HCT116 (cell line): ENCODE results near the gene SP100. TPM values are rescaled to one million over a fixed set of nuclear protein-coding genes. Genes with fewer than 3 reads are reported as not detected.

Source experiments
- ATAC-seq: fragments of 200-7000 bp; cut with Tn5 transposase; 2 replicates; pipeline ENCODE4 v1.9.1; 2020; ENCODE audit warnings: mild to moderate bottlenecking, moderate library complexity
- BruUV-seq: library from RNA; stranded (reverse); fragments of 400-500 nt; replicated peaks from 2 replicates; lab custom pipeline; 2021; lab: Mats Ljungman, UMichigan
- CTCF ChIA-PET: fragments of 300-600 bp; sonication (Branson Sonifier 250); formaldehyde crosslinking; loops from one replicate; lab custom pipeline; 2021; ENCODE audit warnings: antibody characterized with exemption; lab: Charles Lee
- POLR2A ChIA-PET: fragments of 300-600, 350-600 bp; sonication (Branson Sonifier 250); formaldehyde crosslinking; loops from one replicate; lab custom pipeline; 2021; ENCODE audit warnings: antibody characterized with exemption; lab: Charles Lee
- RAD21 ChIA-PET, 2 experiments: fragments of 300-600 bp; sonication (Branson Sonifier 250); formaldehyde crosslinking; loops; one replicate each; lab custom pipeline; 2023; ENCODE audit warnings: low total read pairs in 2 of 2; ENCODE audit not compliant: uncharacterized antibody in 2 of 2, unreplicated experiment in 2 of 2, low non-redundant PET in 1 of 2; lab: Charles Lee
- DNase-seq: peaks from one replicate; pipeline ENCODE4 v3.0.0-alpha.2; 2010; ENCODE audit warnings: low read depth, low spot score
- H2AFZ ChIP-seq: fragments of 200-600 bp; shearing (Covaris generic), sonication (generic); 2 replicates; pipeline ENCODE4 v1.6.1; 2017; ENCODE audit warnings: low read depth, mixed run types, mixed read lengths, antibody characterized with exemption, low read length; ENCODE audit not compliant: poor library complexity, severe bottlenecking
- H3K27ac ChIP-seq: 2 replicates; pipeline ENCODE4 v1.5.1; 2012; ENCODE audit warnings: low read depth, low read length
- H3K27me3 ChIP-seq: fragments of 200-600 bp; sonication (generic); 2 replicates; pipeline ENCODE4 v1.6.1; 2016; ENCODE audit warnings: mixed run types, low read length, mixed read lengths; ENCODE audit not compliant: insufficient read depth
- H3K36me3 ChIP-seq, 2 experiments: fragments of 200-500 bp in 1 of 2; fragments of 200-600 bp in 1 of 2; sonication (Bioruptor generic) in 1 of 2; sonication (generic) in 1 of 2; 2 replicates each; pipeline versions ENCODE4 v1.5.1 to v1.6.1; 2014 to 2016; ENCODE audit warnings: low read length in 2 of 2, inconsistent platforms in 1 of 2, mixed read lengths in 1 of 2, mixed run types in 1 of 2; ENCODE audit not compliant: insufficient read depth in 2 of 2, control insufficient read depth in 1 of 2
- H3K4me1 ChIP-seq, 2 experiments: fragments of 200-600 bp in 1 of 2; sonication (generic) in 1 of 2; 2 replicates each; pipeline versions ENCODE4 v1.5.1 to v1.6.1; 2012 to 2017; ENCODE audit warnings: low read length in 2 of 2, inconsistent platforms in 1 of 2, mild to moderate bottlenecking in 1 of 2, mixed read lengths in 1 of 2, mixed run types in 1 of 2, moderate library complexity in 1 of 2; ENCODE audit not compliant: insufficient read depth in 2 of 2, control insufficient read depth in 1 of 2
- H3K4me2 ChIP-seq: fragments of 200-600 bp; sonication (generic); 2 replicates; pipeline ENCODE4 v1.6.1; 2017; ENCODE audit warnings: mixed run types, low read length, mixed read lengths
- H3K4me3 ChIP-seq, 2 experiments: fragments of 200-600 bp in 1 of 2; sonication (generic) in 1 of 2; replicated peaks in 1 of 2; 2 replicates each; pipeline ENCODE4 v1.5.1; 2011 to 2016; ENCODE audit warnings: low read length in 2 of 2, control low read depth in 1 of 2, low read depth in 1 of 2, mild to moderate bottlenecking in 1 of 2, mixed read lengths in 1 of 2, mixed run types in 1 of 2
- H3K79me2 ChIP-seq: fragments of 200-600 bp; sonication (generic); 2 replicates; pipeline ENCODE4 v1.6.1; 2017; ENCODE audit warnings: mild to moderate bottlenecking, mixed run types, low read length, moderate library complexity, mixed read lengths; ENCODE audit not compliant: insufficient read depth
- H3K9ac ChIP-seq: fragments of 200-600 bp; sonication (generic); 2 replicates; pipeline ENCODE4 v1.6.1; 2016; ENCODE audit warnings: low read length, mixed read lengths
- H3K9me2 ChIP-seq: fragments of 200-600 bp; sonication (generic), shearing (Covaris generic); 2 replicates; pipeline ENCODE4 v1.6.1; 2017; ENCODE audit warnings: mixed run types, mild to moderate bottlenecking, moderate library complexity; ENCODE audit not compliant: insufficient read depth
- H3K9me3 ChIP-seq, 2 experiments: fragments of 200-500 bp in 1 of 2; fragments of 200-600 bp in 1 of 2; sonication (Bioruptor generic) in 1 of 2; sonication (generic) in 1 of 2; 2 replicates each; pipeline ENCODE4 v1.6.1; 2014 to 2017; ENCODE audit warnings: low read length in 2 of 2, mixed read lengths in 2 of 2, inconsistent platforms in 1 of 2, low read depth in 1 of 2, mild to moderate bottlenecking in 1 of 2, mixed run types in 1 of 2, moderate library complexity in 1 of 2; ENCODE audit not compliant: control insufficient read depth in 1 of 2, insufficient read depth in 1 of 2
- H4K20me1 ChIP-seq: fragments of 200-600 bp; sonication (generic), shearing (Covaris generic); 2 replicates; pipeline ENCODE4 v1.6.1; 2017; ENCODE audit warnings: mixed run types, mild to moderate bottlenecking, moderate library complexity; ENCODE audit not compliant: insufficient read depth
- ATF3 ChIP-seq: IDR thresholded peaks from 2 replicates; pipeline ENCODE4 v1.6.1; 2012
- CBX3 ChIP-seq: IDR thresholded peaks from 2 replicates; pipeline ENCODE4 v1.6.1; 2012; ENCODE audit warnings: low read depth
- CTCF ChIP-seq, 3 experiments: fragments of 200-600 bp in 1 of 3; sonication (generic) in 1 of 3; IDR thresholded peaks in 2 of 3; conservative IDR thresholded peaks in 1 of 3; 2 replicates each; pipeline ENCODE4 v1.5.1; 2012 to 2017; ENCODE audit warnings: low read depth in 2 of 3, low read length in 2 of 3, antibody characterized with exemption in 1 of 3, borderline replicate concordance in 1 of 3, control low read depth in 1 of 3, mild to moderate bottlenecking in 1 of 3, mixed read lengths in 1 of 3, mixed run types in 1 of 3, moderate library complexity in 1 of 3; ENCODE audit not compliant: insufficient read depth in 1 of 3
- EGR1 ChIP-seq: IDR thresholded peaks from 2 replicates; pipeline ENCODE4 v1.6.1; 2012; ENCODE audit warnings: low read depth
- EZH2phosphoT487 ChIP-seq: fragments of 200-600 bp; IDR thresholded peaks from 2 replicates; pipeline ENCODE4 v1.6.1; 2018; ENCODE audit warnings: antibody characterized with exemption, borderline replicate concordance
- JUND ChIP-seq: IDR thresholded peaks from 2 replicates; pipeline ENCODE4 v1.6.1; 2012
- MAX ChIP-seq: IDR thresholded peaks from 2 replicates; pipeline ENCODE4 v1.6.1; 2012
- POLR2A ChIP-seq: IDR thresholded peaks from 2 replicates; pipeline ENCODE4 v1.7.0; 2011; ENCODE audit warnings: borderline replicate concordance; ENCODE audit not compliant: insufficient read depth, insufficient read length; ENCODE audit errors: extremely low read depth
- POLR2AphosphoS5 ChIP-seq: IDR thresholded peaks from 2 replicates; pipeline ENCODE4 v1.6.1; 2011; ENCODE audit warnings: mild to moderate bottlenecking, low read depth, low read length, moderate library complexity
- RAD21 ChIP-seq: IDR thresholded peaks from 2 replicates; pipeline ENCODE4 v1.6.1; 2012; ENCODE audit warnings: low read depth, mild to moderate bottlenecking
- SIN3A ChIP-seq: IDR thresholded peaks from 2 replicates; pipeline ENCODE4 v1.6.1; 2012; ENCODE audit warnings: low read depth
- SP1 ChIP-seq: IDR thresholded peaks from 2 replicates; pipeline ENCODE4 v1.6.1; 2012; ENCODE audit warnings: low read depth
- SRF ChIP-seq: IDR thresholded peaks from 2 replicates; pipeline ENCODE4 v1.6.1; 2012; ENCODE audit warnings: low read depth
- TCF7L2 ChIP-seq: IDR thresholded peaks from 2 replicates; pipeline ENCODE4 v1.7.0; 2011; ENCODE audit warnings: borderline replicate concordance, inconsistent platforms; ENCODE audit not compliant: insufficient read depth, insufficient read length; ENCODE audit errors: extremely low read depth
- YY1 ChIP-seq: IDR thresholded peaks from 2 replicates; pipeline ENCODE4 v1.6.1; 2011; ENCODE audit warnings: low read length, low read depth, moderate library complexity, mild to moderate bottlenecking; ENCODE audit not compliant: insufficient replicate concordance; ENCODE audit errors: extremely low read depth
- ZBTB33 ChIP-seq: IDR thresholded peaks from 2 replicates; pipeline ENCODE4 v1.6.1; 2011; ENCODE audit warnings: mild to moderate bottlenecking, low read length, moderate library complexity; ENCODE audit not compliant: insufficient replicate concordance; ENCODE audit errors: extremely low read depth
- ZFX ChIP-seq: fragments of 450-650 bp; IDR thresholded peaks from 2 replicates; pipeline ENCODE4 v1.6.1; 2017
- ZNF274 ChIP-seq: fragments of 200-500 bp; sonication (Bioruptor generic); IDR thresholded peaks from 2 replicates; pipeline ENCODE4 v1.6.1; 2014; ENCODE audit warnings: mild to moderate bottlenecking, low read depth, low read length, inconsistent platforms
- intact Hi-C: fragments of 100-400 bp; cut with micrococcal nuclease; formaldehyde crosslinking; loops from 2 replicates; pipeline ENCODE4 v1.10.0; 2022
- total RNA-seq: library from RNA; stranded (reverse); gene quantifications from one replicate; pipeline ENCODE4 v1.2.1, GENCODE V29; 2021; ENCODE audit not compliant: unreplicated experiment

The SP100 gene
- total RNA-seq, 1 experiment from 2014 or later, result 48.1 TPM

- ChIA-PET RAD21 (no interaction called here), POLR2A (no interaction called here), CTCF (no interaction called here)
- Histone ChIP-seq H3K9me3 (no peaks in the 10 kb centered on the region), H3K4me3 (no peak overlapping the region), H3K9me2 (no peaks in the 10 kb centered on the region), H3K27ac (no peak overlapping the region), H4K20me1 (no peaks in the 10 kb centered on the region), H2AFZ (no peak overlapping the region), H3K27me3 (no peaks in the 10 kb centered on the region), H3K9ac (no peak overlapping the region), H3K4me1 (peaks cover 0 to 8% of the 10 kb centered on the region in 2 experiments; a peak in 2 of 4 replicates), H3K4me2 (no peak overlapping the region), H3K79me2 (no peaks in the 10 kb centered on the region), H3K36me3 (no peaks in the 10 kb centered on the region)
- BruUV-seq, result no TSS peak
- intact Hi-C loops, result no loop called here
- no peak for TF ChIP-seq MAX
- no peak for TF ChIP-seq POLR2A
- TF ChIP-seq ZNF274, result no peak
- TF ChIP-seq SIN3A, result no peak
- no peak for TF ChIP-seq TCF7L2
- TF ChIP-seq ZFX, result no peak
- no peak for TF ChIP-seq JUND
- no peak for TF ChIP-seq RAD21
- TF ChIP-seq SP1, result no peak
- TF ChIP-seq SRF, result no peak
- no peak for TF ChIP-seq POLR2AphosphoS5
- no peak for TF ChIP-seq CBX3
- DNase-seq (no peak), ATAC-seq (no peak)
Observed at GRCh38 chr2:230492107-230492506, 76.1 kb downstream of the SP100 start.

- Histone ChIP-seq H3K9ac (no peak overlapping the region), H3K4me2 (no peak overlapping the region), H4K20me1 (no peaks in the 10 kb centered on the region), H3K79me2 (no peaks in the 10 kb centered on the region), H3K4me3 (no peak overlapping the region), H3K4me1 (peaks cover 0 to 8% of the 10 kb centered on the region in 2 experiments; a peak in 2 of 4 replicates), H3K36me3 (no peaks in the 10 kb centered on the region), H3K27ac (no peak overlapping the region), H2AFZ (no peak overlapping the region), H3K9me3 (no peaks in the 10 kb centered on the region), H3K27me3 (no peaks in the 10 kb centered on the region), H3K9me2 (no peaks in the 10 kb centered on the region)
- DNase-seq (no peak), ATAC-seq (no peak)
- intact Hi-C loops, result no loop called here
- no TSS peak for BruUV-seq
- ChIA-PET RAD21 (no interaction called here), CTCF (no interaction called here), POLR2A (no interaction called here)
- no peak for TF ChIP-seq CBX3
- no peak for TF ChIP-seq RAD21
- no peak for TF ChIP-seq EZH2phosphoT487
- TF ChIP-seq SIN3A, result no peak
- TF ChIP-seq ATF3, result no peak
- TF ChIP-seq EGR1, result no peak
- no peak for TF ChIP-seq POLR2AphosphoS5
- no peak for TF ChIP-seq ZBTB33
- TF ChIP-seq YY1, result no peak
- TF ChIP-seq SRF, result no peak
- TF ChIP-seq ZFX, result no peak
- no peak for TF ChIP-seq CTCF (IDR thresholded peaks at IDR 0.05 in 2 of 3, conservative IDR thresholded peaks at IDR 0.05 in 1 of 3; ENCODE audit: borderline replicate concordance in 1 of 3, insufficient read depth in 1 of 3, low read depth in 2 of 3, low read length in 2 of 3)
Observed at GRCh38 chr2:230494980-230495379, 79.0 kb downstream of the SP100 start.
